ENCODE results near the gene ABHD2.

ABHD2 gene

DNA sequence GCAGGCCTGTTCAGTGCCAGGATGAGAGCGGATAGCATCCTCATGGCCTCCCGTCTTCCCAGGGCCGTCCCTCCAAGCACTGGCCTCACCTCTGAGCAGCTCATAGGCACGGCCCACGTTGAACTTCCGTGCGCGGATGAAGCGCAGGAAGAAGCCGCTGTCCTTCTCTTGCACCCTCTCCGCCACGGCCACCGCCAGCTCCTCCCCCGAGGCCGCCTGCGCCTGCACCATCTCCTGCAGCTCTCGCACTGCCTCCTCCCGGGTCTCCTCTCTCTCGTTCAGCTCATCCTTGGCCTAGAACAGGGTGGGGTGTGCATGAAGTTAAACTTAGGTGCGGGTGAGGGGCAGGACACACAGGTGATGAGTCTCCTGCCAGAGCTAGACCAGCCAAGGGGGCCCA, 128.8 kb downstream of the ABHD2 start:
- Histone ChIP-seq H3K27ac (no peak overlapping the region), H3K9me3 (no peaks in the 10 kb centered on the region), H3K27me3 (no peaks in the 10 kb centered on the region), H3K4me1 (no peaks in the 10 kb centered on the region), H3K36me3 (no peaks in the 10 kb centered on the region), H3K4me3 (no peak overlapping the region)
- peak in 1 of 2 donors; percentile 34 for DNase-seq
- intact Hi-C loops (cut with DNase I; ENCODE audit: low total_unique reads): no loop called here
- TF ChIP-seq, protein P1, sequence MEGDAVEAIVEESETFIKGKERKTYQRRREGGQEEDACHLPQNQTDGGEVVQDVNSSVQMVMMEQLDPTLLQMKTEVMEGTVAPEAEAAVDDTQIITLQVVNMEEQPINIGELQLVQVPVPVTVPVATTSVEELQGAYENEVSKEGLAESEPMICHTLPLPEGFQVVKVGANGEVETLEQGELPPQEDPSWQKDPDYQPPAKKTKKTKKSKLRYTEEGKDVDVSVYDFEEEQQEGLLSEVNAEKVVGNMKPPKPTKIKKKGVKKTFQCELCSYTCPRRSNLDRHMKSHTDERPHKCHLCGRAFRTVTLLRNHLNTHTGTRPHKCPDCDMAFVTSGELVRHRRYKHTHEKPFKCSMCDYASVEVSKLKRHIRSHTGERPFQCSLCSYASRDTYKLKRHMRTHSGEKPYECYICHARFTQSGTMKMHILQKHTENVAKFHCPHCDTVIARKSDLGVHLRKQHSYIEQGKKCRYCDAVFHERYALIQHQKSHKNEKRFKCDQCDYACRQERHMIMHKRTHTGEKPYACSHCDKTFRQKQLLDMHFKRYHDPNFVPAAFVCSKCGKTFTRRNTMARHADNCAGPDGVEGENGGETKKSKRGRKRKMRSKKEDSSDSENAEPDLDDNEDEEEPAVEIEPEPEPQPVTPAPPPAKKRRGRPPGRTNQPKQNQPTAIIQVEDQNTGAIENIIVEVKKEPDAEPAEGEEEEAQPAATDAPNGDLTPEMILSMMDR (IDR thresholded peaks at IDR 0.05): no peak

DNA sequence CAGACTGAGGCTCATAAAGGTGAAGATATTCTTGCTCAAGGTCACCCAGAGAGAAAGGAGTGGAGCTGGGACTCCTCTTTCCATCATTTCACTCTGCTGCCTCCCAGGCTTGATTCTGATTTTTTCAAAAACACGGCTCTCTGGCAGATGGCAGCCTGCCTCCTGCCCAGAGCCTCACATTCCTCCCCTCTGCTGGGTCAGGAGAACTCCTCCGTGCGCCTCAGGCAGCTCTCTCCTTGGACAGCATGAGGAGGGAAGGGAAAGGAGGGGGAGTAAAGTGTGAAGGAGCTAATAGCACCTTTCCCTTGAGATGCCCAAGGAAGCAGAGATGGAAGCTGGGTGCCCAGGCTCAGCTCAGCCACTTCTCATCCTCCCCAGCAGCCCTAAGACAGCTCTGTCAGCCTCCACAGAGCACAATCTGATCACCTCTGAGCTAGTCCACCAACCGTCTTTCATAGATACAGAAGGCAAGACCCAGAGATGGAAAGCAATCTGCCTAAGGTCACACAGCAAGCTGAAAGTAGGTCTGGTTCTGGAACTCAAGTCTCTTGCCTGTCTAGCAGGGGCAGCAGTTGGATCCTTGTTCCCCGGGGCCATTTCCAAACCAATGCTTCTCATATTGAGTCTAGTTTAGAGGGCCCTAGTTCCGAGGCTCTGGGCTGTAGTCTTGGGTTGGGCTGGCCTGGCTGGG, 129.6 kb downstream of the ABHD2 start:
- TF ChIP-seq, protein P1 (IDR thresholded peaks at IDR 0.05): no peak
- Histone ChIP-seq H3K9me3 (no peaks in the 10 kb centered on the region), H3K27me3 (no peaks in the 10 kb centered on the region), H3K36me3 (no peaks in the 10 kb centered on the region), H3K4me1 (no peaks in the 10 kb centered on the region), H3K4me3 (no peak overlapping the region), H3K27ac (no peak overlapping the region)
- intact Hi-C loops (cut with DNase I; ENCODE audit: low total_unique reads): no loop called here
- peak in 1 of 2 donors; percentile 35 for DNase-seq

DNA sequence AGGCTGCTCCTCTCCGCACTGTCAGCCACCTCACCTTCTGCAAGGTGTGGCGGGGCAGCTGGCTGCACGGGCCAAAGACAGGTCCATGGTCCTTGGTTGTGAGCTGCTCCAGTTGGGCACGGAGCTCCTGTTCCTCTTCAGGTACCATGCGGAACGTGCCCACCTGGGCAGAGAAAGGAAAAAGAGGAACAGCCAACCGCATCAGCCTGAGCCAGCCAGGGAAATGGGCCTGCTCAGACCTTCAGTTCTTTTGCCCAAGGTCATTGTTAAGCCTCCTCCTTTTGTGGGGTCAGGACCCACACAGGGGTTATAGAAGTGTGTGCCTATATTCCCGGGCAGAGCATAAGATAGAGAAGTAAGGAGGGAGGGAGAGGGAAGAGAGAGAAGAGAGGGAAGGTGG, 130.3 kb downstream of the ABHD2 start:
- Histone ChIP-seq H3K27me3 (no peaks in the 10 kb centered on the region), H3K4me1 (no peaks in the 10 kb centered on the region), H3K27ac (no peak overlapping the region), H3K9me3 (no peaks in the 10 kb centered on the region), H3K4me3 (no peak overlapping the region), H3K36me3 (no peaks in the 10 kb centered on the region)
- intact Hi-C loops (cut with DNase I; ENCODE audit: low total_unique reads): no loop called here
- peak in 1 of 2 donors; percentile 40 for DNase-seq
- TF ChIP-seq, protein P1 (IDR thresholded peaks at IDR 0.05): no peak

DNA sequence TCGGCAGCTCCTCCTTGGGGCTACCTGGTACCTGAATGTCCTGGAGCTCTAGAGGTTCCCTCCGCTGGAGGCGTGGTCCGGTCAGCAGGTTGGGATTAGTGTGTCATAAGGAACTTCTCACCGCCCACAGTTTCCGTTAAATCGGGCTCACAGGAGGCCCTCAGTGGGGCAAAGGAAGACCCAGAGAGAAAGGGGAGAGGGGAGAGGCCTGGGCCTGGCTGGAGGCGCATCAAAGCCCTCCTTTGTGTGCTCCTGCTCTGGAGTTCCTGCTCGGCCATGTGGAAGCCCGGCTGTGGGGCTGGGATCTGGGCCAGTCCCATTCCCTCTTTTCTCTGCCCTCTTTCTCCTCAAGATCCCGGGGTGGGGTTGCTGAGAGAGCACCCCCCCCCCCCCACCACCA, 133.3 kb downstream of the ABHD2 start, which contains the start of gene RLBP1:
RLBP1 (minus strand) TSS at position 37 of the 400 bp plus-strand sequence. CDS start 2,604 bp downstream, outside the sequence.
- DNase-seq: no peak
- no peaks in the 10 kb centered on the region for H3K4me1 ChIP-seq
- intact Hi-C loops (cut with DNase I; ENCODE audit: low total_unique reads): no loop called here
- H3K27me3 ChIP-seq: no peaks in the 10 kb centered on the region
- no peaks in the 10 kb centered on the region for H3K9me3 ChIP-seq
- H3K27ac ChIP-seq: no peak within 1 kb of the TSS
- no peaks in the 10 kb centered on the region for H3K36me3 ChIP-seq
- no peak within 1 kb of the TSS for H3K4me3 ChIP-seq
- TF ChIP-seq, protein P1 (IDR thresholded peaks at IDR 0.05): no peak

DNA sequence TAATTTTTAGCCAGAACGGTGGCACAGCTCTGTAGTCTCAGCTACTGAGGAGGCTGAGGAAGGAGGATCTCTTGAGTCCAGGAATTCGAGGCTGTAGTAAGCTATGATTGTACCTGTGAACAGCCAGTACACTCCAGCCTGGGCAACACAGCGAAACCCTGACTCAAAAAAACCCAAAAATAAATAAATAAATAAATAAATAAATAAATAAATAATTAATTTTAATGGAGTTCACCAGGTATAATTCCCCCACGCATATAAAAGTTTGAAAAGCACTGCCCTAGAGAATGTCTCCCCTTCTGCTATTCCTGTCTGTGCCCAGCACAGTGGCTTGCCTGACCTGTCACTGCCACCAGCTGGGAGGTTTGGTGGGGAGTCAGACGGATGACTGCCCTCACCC, 137.3 kb downstream of the ABHD2 start:
- no peak overlapping the region for H3K27ac ChIP-seq
- H3K4me1 ChIP-seq: no peaks in the 10 kb centered on the region
- H3K27me3 ChIP-seq: no peaks in the 10 kb centered on the region
- no peak overlapping the region for H3K4me3 ChIP-seq
- H3K9me3 ChIP-seq: no peaks in the 10 kb centered on the region
- intact Hi-C loops (cut with DNase I; ENCODE audit: low total_unique reads): no loop called here
- no peak for DNase-seq
- no peaks in the 10 kb centered on the region for H3K36me3 ChIP-seq
- TF ChIP-seq, protein P1 (IDR thresholded peaks at IDR 0.05): no peak

All from tibial artery (tissue), 4 donors.